K562 (cell line): ENCODE measurements around the gene MADD. TPM values are rescaled to one million over a fixed set of nuclear protein-coding genes. Genes with fewer than 3 reads are reported as not detected.
A peak's percentile ranks its signal among the peaks of the same experiment; 100 is the strongest.

Experiments
- ATAC-seq: fragments of 200-7000 bp; cut with Tn5 transposase; 3 replicates; pipeline ENCODE4 v1.9.1; 2020; ENCODE audit warnings: moderate library complexity
- BruUV-seq: library from RNA; stranded (reverse); fragments of 400-500 nt; replicated peaks from 2 replicates; lab custom pipeline; 2021; lab: Mats Ljungman, UMichigan
- CTCF ChIA-PET: fragments of 300-600 bp; formaldehyde crosslinking; extraction: SDS; loops from one replicate; lab custom pipeline; 2021; ENCODE audit warnings: low intra/inter-chr PET ratio; lab: Yijun Ruan, JAX
- POLR2A ChIA-PET: fragments of 300-600, 350-650 bp; sonication (Branson Sonifier 250); formaldehyde crosslinking; extraction: SDS; loops from one replicate; lab custom pipeline; 2021; ENCODE audit warnings: antibody characterized with exemption, inconsistent platforms; lab: Yijun Ruan, JAX
- DNase-seq, 4 experiments: peaks; one replicate each; pipeline versions ENCODE4 v3.0.0 to v3.0.0-alpha.2; 2011 to 2018; ENCODE audit warnings: low spot score in 3 of 4, mixed read lengths in 3 of 4; ENCODE audit errors: extremely low read depth in 1 of 4
- FAIRE-seq: peaks from 2 replicates; lab custom pipeline; 2011; peaks lifted over from hg19 to GRCh38; lab: Jason Lieb, UNC
- H2AFZ ChIP-seq: 2 replicates; pipeline ENCODE4 v1.6.0; 2011; ENCODE audit warnings: low read depth, low read length, control low read depth, inconsistent platforms
- H3K27ac ChIP-seq: fragments of 200-600 bp; 3 replicates; pipeline ENCODE4 v1.8.0; 2011; ENCODE audit warnings: low read depth, mild to moderate bottlenecking, control low read depth, inconsistent platforms, low read length, moderate library complexity, mixed read lengths; ENCODE audit errors: extremely low read depth
- H3K27me3 ChIP-seq, 2 experiments: fragments of 300-600 bp in 1 of 2; 2 replicates in 1 of 2; 3 replicates in 1 of 2; pipeline versions ENCODE4 v1.6.0 to v1.8.0; 2011; ENCODE audit warnings: inconsistent platforms in 2 of 2, low read length in 2 of 2, mild to moderate bottlenecking in 1 of 2, mixed read lengths in 1 of 2, moderate library complexity in 1 of 2; ENCODE audit not compliant: control insufficient read depth in 2 of 2, insufficient read depth in 2 of 2
- H3K36me3 ChIP-seq: fragments of 300-600 bp; 3 replicates; pipeline ENCODE4 v1.8.0; 2011; ENCODE audit warnings: mild to moderate bottlenecking, low read length, inconsistent platforms; ENCODE audit not compliant: control insufficient read depth, insufficient read depth
- H3K4me1 ChIP-seq, 2 experiments: fragments of 200-600 bp in 1 of 2; replicated peaks in 1 of 2; 2 replicates in 1 of 2; 3 replicates in 1 of 2; pipeline versions ENCODE4 v1.5.1 to v1.8.0; 2011; ENCODE audit warnings: inconsistent platforms in 2 of 2, low read length in 2 of 2, mild to moderate bottlenecking in 1 of 2, mixed read lengths in 1 of 2, moderate library complexity in 1 of 2; ENCODE audit not compliant: control insufficient read depth in 2 of 2, insufficient read depth in 2 of 2
- H3K4me2 ChIP-seq: 2 replicates; pipeline ENCODE4 v1.6.1; 2011; ENCODE audit warnings: low read length, control low read depth, inconsistent platforms, mixed read lengths; ENCODE audit not compliant: insufficient read depth
- H3K4me3 ChIP-seq: fragments of 200-600 bp; sonication (generic), shearing (Covaris generic); 2 replicates; pipeline ENCODE4 v1.5.1; 2016; ENCODE audit warnings: control low read depth, inconsistent platforms
- H3K79me2 ChIP-seq: fragments of 200-600 bp; 3 replicates; pipeline ENCODE4 v1.8.0; 2011; ENCODE audit warnings: low read length, inconsistent platforms; ENCODE audit not compliant: control insufficient read depth, insufficient read depth
- H3K9ac ChIP-seq, 2 experiments: 2 replicates each; pipeline versions ENCODE4 v1.6.0 to v1.6.1; 2011; ENCODE audit warnings: low read depth in 2 of 2, low read length in 2 of 2, control low read depth in 1 of 2, inconsistent platforms in 1 of 2, mild to moderate bottlenecking in 1 of 2, mixed read lengths in 1 of 2; ENCODE audit not compliant: insufficient read depth in 1 of 2
- H3K9me1 ChIP-seq: one replicate; pipeline ENCODE4 v1.6.0; 2011; ENCODE audit warnings: inconsistent platforms, mild to moderate bottlenecking, low read length, moderate library complexity; ENCODE audit not compliant: control insufficient read depth, insufficient read depth
- H3K9me3 ChIP-seq: replicated peaks from 2 replicates; pipeline ENCODE4 v1.5.1; 2011; ENCODE audit warnings: low read depth, low read length, inconsistent platforms; ENCODE audit not compliant: control insufficient read depth, insufficient read depth
- H4K20me1 ChIP-seq: replicated peaks from 2 replicates; pipeline ENCODE4 v1.6.1; 2011; ENCODE audit warnings: low read length, inconsistent platforms, mixed read lengths; ENCODE audit not compliant: control insufficient read depth, insufficient read depth
- CEBPB ChIP-seq: fragments of 450-650 bp; IDR thresholded peaks from 2 replicates; pipeline ENCODE4 v1.6.1; 2016; ENCODE audit warnings: missing genetic modification characterization, missing compliant biosample characterization
- CTCF ChIP-seq, 3 experiments: IDR thresholded peaks in 2 of 3; conservative IDR thresholded peaks in 1 of 3; 2 replicates each; pipeline ENCODE4 v1.5.1; 2011 to 2012; ENCODE audit warnings: low read length in 3 of 3, mild to moderate bottlenecking in 3 of 3, control low read depth in 2 of 3, improper control_type of control experiment in 1 of 3, inconsistent platforms in 1 of 3, low read depth in 1 of 3, mixed read lengths in 1 of 3, moderate library complexity in 1 of 3; ENCODE audit not compliant: insufficient read depth in 2 of 3
- ESRRA ChIP-seq: fragments of 450-650 bp; IDR thresholded peaks from 2 replicates; pipeline ENCODE4 v1.6.1; 2014; ENCODE audit warnings: low read depth, mild to moderate bottlenecking, moderate library complexity, borderline replicate concordance
- RAD21 ChIP-seq, 2 experiments: fragments of 250-450 bp in 1 of 2; fragments of 450-650 bp in 1 of 2; sonication (Bioruptor Pico) in 1 of 2; formaldehyde crosslinking in 1 of 2; IDR thresholded peaks in 1 of 2; conservative IDR thresholded peaks in 1 of 2; 2 replicates each; pipeline versions ENCODE4 v1.4.0 to v1.8.0; 2020 to 2022; ENCODE audit warnings: mild to moderate bottlenecking in 2 of 2, moderate library complexity in 1 of 2
- SAFB ChIP-seq: fragments of 200-400 bp; formaldehyde crosslinking; IDR thresholded peaks from 2 replicates; pipeline ENCODE4 v1.6.1; 2017; ENCODE audit warnings: low read depth, low read length, borderline replicate concordance
- SMC3 ChIP-seq: conservative IDR thresholded peaks from 2 replicates; pipeline ENCODE4 v1.6.1; 2011; ENCODE audit warnings: low read depth, low read length, improper control_type of control experiment; ENCODE audit not compliant: insufficient read depth
- TCF15 ChIP-seq: fragments of 250-450 bp; sonication (Bioruptor Pico); IDR thresholded peaks from 2 replicates; pipeline ENCODE4 v1.8.0; 2022; ENCODE audit warnings: moderate library complexity, mild to moderate bottlenecking, inconsistent platforms
- ZFPM2 ChIP-seq: fragments of 250-450 bp; sonication (Bioruptor Pico); IDR thresholded peaks from 2 replicates; pipeline ENCODE4 v1.5.1; 2022; ENCODE audit warnings: mild to moderate bottlenecking
- ZNF583 ChIP-seq: fragments of 250-450 bp; sonication (Bioruptor Pico); IDR thresholded peaks from 2 replicates; pipeline ENCODE4 v1.4.0; 2020
- ZZZ3 ChIP-seq: fragments of 450-650 bp; IDR thresholded peaks from 2 replicates; pipeline ENCODE4 v1.6.1; 2016; ENCODE audit warnings: antibody characterized with exemption, mild to moderate bottlenecking, moderate library complexity
- WGBS: fragments of 100-300 bp; shearing (Covaris generic); methylation state at CpG from one replicate; pipeline ENCODE4 v1.1.6; 2016; ENCODE audit warnings: low coverage, mixed read lengths; ENCODE audit not compliant: insufficient coverage; ENCODE audit errors: missing lambda C conversion rate; 5-methylcytosine and 5-hydroxymethylcytosine counted together
- in situ Hi-C: fragments of 300-500 bp; cut with MboI; formaldehyde crosslinking; loops from 4 replicates; pipeline ENCODE4 v1.15.0; 2018; ENCODE audit warnings: inconsistent platforms, mixed read lengths
- intact Hi-C: fragments of 100-400 bp; cut with micrococcal nuclease; formaldehyde crosslinking; loops from 2 replicates; pipeline ENCODE4 v1.14.2; 2022
- polyA plus RNA-seq, 8 experiments: library from polyadenylated mRNA; depleted of rRNA in 4 of 8; stranded (reverse) in 5 of 8; unstranded in 3 of 8; fragments of >200 nt; fragmentation: Nextera tagmentation in 2 of 8; fragmentation: Illumina TruSeq in 1 of 8; extraction: Ambion mirVana in 2 of 8; extraction: Trizol in 1 of 8; gene quantifications; 2 replicates each; pipeline versions ENCODE4 v1.2.1 to v1.2.3, GENCODE V29; 2011 to 2014; ENCODE audit warnings: inconsistent platforms in 1 of 8, missing spikeins in 1 of 8
- total RNA-seq, 7 experiments: library from RNA; depleted of rRNA in 6 of 7; stranded (reverse); fragments of >200 nt in 6 of 7; fragmentation: Illumina TruSeq in 2 of 7; extraction: Trizol in 2 of 7; gene quantifications; 2 replicates each; pipeline versions ENCODE4 v1.2.1 to v1.2.3, GENCODE V29; 2011 to 2021; ENCODE audit warnings: low replicate concordance in 1 of 7
- TF ChIP-seq, protein P1 (sequence below), 2 experiments: fragments of 450-650 bp; formaldehyde crosslinking in 1 of 2; IDR thresholded peaks; 2 replicates each; pipeline versions ENCODE4 v1.4.0 to v1.6.1; 2014 to 2020; ENCODE audit warnings: mild to moderate bottlenecking in 2 of 2, borderline replicate concordance in 1 of 2, low read depth in 1 of 2

MADD gene
- total and polyA plus RNA-seq, 9 of the 15 experiments (the other 6 are each of a cell fraction or from before 2014, with no cell fraction given) = 0.68 to 57.6 (median 33.6) TPM

DNA sequence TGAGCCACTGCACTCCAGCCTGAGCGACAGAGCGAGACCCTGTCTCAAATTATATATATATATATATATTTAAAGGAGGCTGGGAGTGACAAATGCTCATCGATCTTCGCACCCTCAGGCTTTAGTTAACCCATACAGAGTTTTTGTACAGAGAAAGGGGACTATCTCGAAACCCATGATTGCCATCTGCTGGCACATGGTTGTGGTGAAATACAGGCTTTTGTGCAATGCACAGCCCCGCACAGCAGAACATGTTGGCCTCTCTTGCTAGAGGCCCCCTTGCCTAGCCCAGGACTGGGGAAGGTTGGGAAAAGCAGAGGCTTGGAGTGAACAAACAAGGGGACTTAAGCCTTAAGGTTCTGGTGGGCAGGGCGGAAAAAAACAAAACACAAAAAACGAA, 78.9 kb downstream of the MADD start:
- Histone ChIP-seq H3K9me1 (no peaks in the 10 kb centered on the region), H3K9me3 (no peaks in the 10 kb centered on the region), H3K27ac (no peak overlapping the region), H3K9ac (no peak overlapping the region), H3K27me3 (peaks cover 10 to 31% of the 10 kb centered on the region in 2 experiments; a peak in 4 of 5 replicates), H4K20me1 (peaks cover 3% of the 10 kb centered on the region; the same call in 1 of the 2 replicates), H3K79me2 (no peaks in the 10 kb centered on the region), H3K4me2 (no peak overlapping the region), H3K4me1 (peaks cover 0 to 40% of the 10 kb centered on the region in 2 experiments; a peak in 2 of 5 replicates), H3K4me3 (no peak overlapping the region), H2AFZ (no peak overlapping the region), H3K36me3 (no peaks in the 10 kb centered on the region)
- WGBS = 43% methylated on average over 8 of the region's 8 CpGs
- ATAC-seq (peak; percentile 72), FAIRE-seq (peak; percentile 75), DNase-seq (peak in 2 of 4 experiments; percentile 44 to 51)
- BruUV-seq = no TSS peak
- in situ Hi-C loops = loop anchor here (10.0 kb wide), 1 partner anchor 174 kb away; the partner anchor contains the start of gene ARFGAP2
- ChIA-PET CTCF (interaction anchor here (1.2 kb wide), 1 partner anchor 91 kb away, joined by 5 read pairs; the partner anchor contains the start of gene NR1H3), POLR2A (interaction anchor here (1.0 kb wide), 1 partner anchor 12 kb away, joined by 6 read pairs; no protein-coding TSS in a partner anchor)
- intact Hi-C loops = no loop called here
- TF ChIP-seq ZNF583 (no peak), CEBPB (tag) (peak; percentile 17; the same call in 1 of the 2 replicates), RAD21 (CRISPR knock-in tag; conservative IDR thresholded peaks at IDR 0.05 in 1 of 2, IDR thresholded peaks at IDR 0.05 in 1 of 2) (peak; percentile 20 to 66; a peak in 3 of 4 replicates), CTCF (IDR thresholded peaks at IDR 0.05 in 2 of 3, conservative IDR thresholded peaks at IDR 0.05 in 1 of 3; ENCODE audit: insufficient read depth in 2 of 3, low read depth in 1 of 3, low read length in 3 of 3) (peak; percentile 30 to 62 (median 54); a peak in 4 of 6 replicates), ZFPM2 (CRISPR knock-in tag) (no peak), TCF15 (CRISPR knock-in tag) (no peak), SAFB (no peak), ESRRA (no peak), SMC3 (0 out of 2 replicates have a peak, but pooled peaks have one; percentile 3), ZZZ3 (no peak)
- TF ChIP-seq, protein P1, sequence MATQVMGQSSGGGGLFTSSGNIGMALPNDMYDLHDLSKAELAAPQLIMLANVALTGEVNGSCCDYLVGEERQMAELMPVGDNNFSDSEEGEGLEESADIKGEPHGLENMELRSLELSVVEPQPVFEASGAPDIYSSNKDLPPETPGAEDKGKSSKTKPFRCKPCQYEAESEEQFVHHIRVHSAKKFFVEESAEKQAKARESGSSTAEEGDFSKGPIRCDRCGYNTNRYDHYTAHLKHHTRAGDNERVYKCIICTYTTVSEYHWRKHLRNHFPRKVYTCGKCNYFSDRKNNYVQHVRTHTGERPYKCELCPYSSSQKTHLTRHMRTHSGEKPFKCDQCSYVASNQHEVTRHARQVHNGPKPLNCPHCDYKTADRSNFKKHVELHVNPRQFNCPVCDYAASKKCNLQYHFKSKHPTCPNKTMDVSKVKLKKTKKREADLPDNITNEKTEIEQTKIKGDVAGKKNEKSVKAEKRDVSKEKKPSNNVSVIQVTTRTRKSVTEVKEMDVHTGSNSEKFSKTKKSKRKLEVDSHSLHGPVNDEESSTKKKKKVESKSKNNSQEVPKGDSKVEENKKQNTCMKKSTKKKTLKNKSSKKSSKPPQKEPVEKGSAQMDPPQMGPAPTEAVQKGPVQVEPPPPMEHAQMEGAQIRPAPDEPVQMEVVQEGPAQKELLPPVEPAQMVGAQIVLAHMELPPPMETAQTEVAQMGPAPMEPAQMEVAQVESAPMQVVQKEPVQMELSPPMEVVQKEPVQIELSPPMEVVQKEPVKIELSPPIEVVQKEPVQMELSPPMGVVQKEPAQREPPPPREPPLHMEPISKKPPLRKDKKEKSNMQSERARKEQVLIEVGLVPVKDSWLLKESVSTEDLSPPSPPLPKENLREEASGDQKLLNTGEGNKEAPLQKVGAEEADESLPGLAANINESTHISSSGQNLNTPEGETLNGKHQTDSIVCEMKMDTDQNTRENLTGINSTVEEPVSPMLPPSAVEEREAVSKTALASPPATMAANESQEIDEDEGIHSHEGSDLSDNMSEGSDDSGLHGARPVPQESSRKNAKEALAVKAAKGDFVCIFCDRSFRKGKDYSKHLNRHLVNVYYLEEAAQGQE (IDR thresholded peaks at IDR 0.05; ENCODE audit: borderline replicate concordance) = peak; percentile 53; the same call in 1 of the 2 replicates
- TF ChIP-seq, protein P1 (CRISPR knock-in tag; IDR thresholded peaks at IDR 0.05; ENCODE audit: low read depth) = no peak
